ENCODE data around the gene IL17F.
A peak's percentile ranks its signal among the peaks of the same experiment; 100 is the strongest.

IL17F gene

DNA sequence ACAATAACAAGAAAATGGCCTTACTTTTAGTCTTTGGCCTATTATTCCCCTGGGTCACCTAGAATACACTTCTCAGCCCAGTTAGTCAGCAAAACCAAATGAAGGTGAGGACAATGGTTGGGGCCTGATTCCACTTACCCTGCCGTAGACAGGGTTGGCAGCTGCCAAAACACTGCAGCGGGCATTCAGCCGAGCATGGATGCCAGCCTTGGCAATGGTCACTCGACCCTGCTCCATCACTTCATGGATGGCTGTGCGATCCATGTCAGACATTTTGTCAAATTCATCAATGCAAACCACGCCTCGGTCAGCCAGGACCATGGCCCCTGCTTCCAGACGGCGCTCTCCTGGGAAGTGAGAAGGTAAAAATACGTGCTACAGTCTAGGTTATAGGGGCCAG lies 31.8 kb upstream of the IL17F start:
- TF ChIP-seq REST (IDR thresholded peaks at IDR 0.05; ENCODE audit: low read depth), result no peak
- no peak for TF ChIP-seq EGR1 (IDR thresholded peaks at IDR 0.05)
- no peak for TF ChIP-seq FOXM1 (IDR thresholded peaks at IDR 0.05; ENCODE audit: borderline replicate concordance, low read depth)
- no peak for TF ChIP-seq EP300 (IDR thresholded peaks at IDR 0.05; ENCODE audit: borderline replicate concordance)
- TF ChIP-seq TAF1 (IDR thresholded peaks at IDR 0.05; ENCODE audit: low read depth), result no peak
- TF ChIP-seq ZBTB7A (IDR thresholded peaks at IDR 0.05; ENCODE audit: low read depth), result no peak
- no peak for TF ChIP-seq TCF12 (IDR thresholded peaks at IDR 0.05; ENCODE audit: low read depth)
- TF ChIP-seq MAX (IDR thresholded peaks at IDR 0.05), result no peak
- TF ChIP-seq RAD21 (IDR thresholded peaks at IDR 0.05; ENCODE audit: low read depth), result no peak
- no peak for TF ChIP-seq NFIC (IDR thresholded peaks at IDR 0.05)
- TF ChIP-seq, protein P1, sequence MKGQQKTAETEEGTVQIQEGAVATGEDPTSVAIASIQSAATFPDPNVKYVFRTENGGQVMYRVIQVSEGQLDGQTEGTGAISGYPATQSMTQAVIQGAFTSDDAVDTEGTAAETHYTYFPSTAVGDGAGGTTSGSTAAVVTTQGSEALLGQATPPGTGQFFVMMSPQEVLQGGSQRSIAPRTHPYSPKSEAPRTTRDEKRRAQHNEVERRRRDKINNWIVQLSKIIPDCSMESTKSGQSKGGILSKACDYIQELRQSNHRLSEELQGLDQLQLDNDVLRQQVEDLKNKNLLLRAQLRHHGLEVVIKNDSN (IDR thresholded peaks at IDR 0.05), result no peak
- no peak for TF ChIP-seq CREB1 (IDR thresholded peaks at IDR 0.05; ENCODE audit: low read depth)
- TF ChIP-seq YY1 (IDR thresholded peaks at IDR 0.05; ENCODE audit: low read depth), result no peak
- no peak for TF ChIP-seq CEBPB (IDR thresholded peaks at IDR 0.05)
- TF ChIP-seq TEAD4 (IDR thresholded peaks at IDR 0.05), result no peak

DNA sequence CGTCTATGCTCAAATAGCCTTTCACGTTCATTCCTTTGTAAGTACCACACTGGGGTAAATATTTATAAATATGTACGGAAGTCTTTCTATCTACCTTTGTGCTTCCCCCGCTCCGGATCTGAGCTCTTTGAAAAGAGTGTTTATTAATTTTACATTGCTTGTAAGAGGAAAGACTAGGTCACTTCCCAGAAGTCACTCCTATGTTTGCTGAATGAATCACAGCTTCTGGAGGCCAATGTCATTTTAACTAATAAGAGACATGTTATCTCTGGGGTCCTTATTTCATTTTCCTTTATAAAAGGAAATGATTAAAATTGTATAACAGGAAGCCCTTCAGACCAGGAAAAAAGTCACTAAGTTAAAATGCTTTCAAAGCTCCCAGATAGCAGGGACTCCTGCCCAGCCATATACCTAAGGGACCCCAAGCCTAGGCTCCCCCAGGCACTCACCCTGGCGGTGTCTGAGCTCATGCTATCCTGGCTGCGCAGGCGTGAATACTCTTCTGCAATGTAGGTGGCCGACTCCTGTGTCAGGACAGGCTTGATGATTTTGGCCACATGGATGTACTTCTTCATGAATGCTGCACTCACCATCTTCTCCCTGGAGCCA lies 27.7 kb upstream of the IL17F start:
- TF ChIP-seq RAD21 (IDR thresholded peaks at IDR 0.05; ENCODE audit: low read depth), result no peak
- TF ChIP-seq FOXM1 (IDR thresholded peaks at IDR 0.05; ENCODE audit: borderline replicate concordance, low read depth), result no peak
- no peak for TF ChIP-seq CEBPB (IDR thresholded peaks at IDR 0.05)
- TF ChIP-seq TEAD4 (IDR thresholded peaks at IDR 0.05), result no peak
- TF ChIP-seq REST (IDR thresholded peaks at IDR 0.05; ENCODE audit: low read depth), result no peak
- TF ChIP-seq TAF1 (IDR thresholded peaks at IDR 0.05; ENCODE audit: low read depth), result no peak
- no peak for TF ChIP-seq NFIC (IDR thresholded peaks at IDR 0.05)

GRCh38 chr6:52263709-52264540 lies 19.6 kb upstream of the IL17F start:
- TF ChIP-seq RAD21 (IDR thresholded peaks at IDR 0.05; ENCODE audit: low read depth), result peak; percentile 59
- no peak for TF ChIP-seq MAX (IDR thresholded peaks at IDR 0.05)

DNA sequence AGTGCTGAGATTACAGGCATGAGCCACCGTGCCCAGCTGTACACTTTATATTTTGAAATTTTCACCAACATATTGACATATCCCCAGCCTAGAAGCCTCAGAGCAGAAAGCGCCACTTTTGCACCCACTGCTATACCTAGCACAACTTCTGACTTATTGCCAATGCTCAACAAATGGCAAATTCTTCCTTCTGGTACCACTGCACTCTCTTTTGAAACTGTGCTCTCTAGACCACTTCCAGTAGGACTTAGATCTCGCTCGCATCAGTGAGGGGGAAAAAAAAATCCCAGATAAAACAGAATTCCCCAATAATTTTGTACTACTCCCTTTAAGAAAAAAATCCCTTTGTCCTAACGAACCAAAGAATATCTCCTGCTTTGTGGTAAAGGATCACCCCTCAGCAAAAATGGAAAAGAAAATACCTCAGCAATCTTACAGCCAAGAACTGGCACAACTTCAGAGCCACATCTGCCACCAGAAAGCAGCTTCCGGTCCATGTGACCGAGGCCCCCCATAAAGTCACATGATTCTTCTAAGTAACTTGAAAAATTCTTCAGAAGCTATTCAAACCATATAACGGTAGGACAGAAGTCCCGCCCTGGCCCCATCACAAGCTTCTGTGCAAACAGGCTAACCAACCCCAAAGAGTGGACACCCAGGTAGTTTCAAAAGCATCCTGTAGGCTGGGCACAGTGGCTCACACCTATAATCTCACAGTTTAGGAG lies 18.5 kb upstream of the IL17F start:
- TF ChIP-seq TAF1 (IDR thresholded peaks at IDR 0.05; ENCODE audit: low read depth), result no peak
- no peak for TF ChIP-seq FOXM1 (IDR thresholded peaks at IDR 0.05; ENCODE audit: borderline replicate concordance, low read depth)
- TF ChIP-seq, protein P1 (IDR thresholded peaks at IDR 0.05), result no peak
- TF ChIP-seq ZBTB7A (IDR thresholded peaks at IDR 0.05; ENCODE audit: low read depth), result no peak
- TF ChIP-seq EGR1 (IDR thresholded peaks at IDR 0.05), result no peak
- TF ChIP-seq TCF12 (IDR thresholded peaks at IDR 0.05; ENCODE audit: low read depth), result no peak
- no peak for TF ChIP-seq CREB1 (IDR thresholded peaks at IDR 0.05; ENCODE audit: low read depth)
- TF ChIP-seq MAX (IDR thresholded peaks at IDR 0.05), result no peak
- no peak for TF ChIP-seq TEAD4 (IDR thresholded peaks at IDR 0.05)
- TF ChIP-seq CEBPB (IDR thresholded peaks at IDR 0.05), result no peak
- TF ChIP-seq YY1 (IDR thresholded peaks at IDR 0.05; ENCODE audit: low read depth), result no peak
- TF ChIP-seq RAD21 (IDR thresholded peaks at IDR 0.05; ENCODE audit: low read depth), result no peak
- TF ChIP-seq EP300 (IDR thresholded peaks at IDR 0.05; ENCODE audit: borderline replicate concordance), result no peak
- no peak for TF ChIP-seq NFIC (IDR thresholded peaks at IDR 0.05)
- TF ChIP-seq REST (IDR thresholded peaks at IDR 0.05; ENCODE audit: low read depth), result no peak
